Keratinocyte (primary cell): ENCODE data around the gene CCDC141. TPM values are rescaled to one million over a fixed set of nuclear protein-coding genes. Genes with fewer than 3 reads are reported as not detected.

Source experiments
- DNase-seq: peaks from one replicate; pipeline ENCODE4 v3.0.0-alpha.2; 2011; ENCODE audit warnings: low read depth, missing footprints, low spot score
- FAIRE-seq: peaks from 2 replicates; lab custom pipeline; 2011; peaks lifted over from hg19 to GRCh38; lab: Jason Lieb, UNC
- H2AFZ ChIP-seq: 2 replicates; pipeline ENCODE4 v1.6.0; 2012; ENCODE audit warnings: low read length, control low read depth, inconsistent platforms; ENCODE audit not compliant: control insufficient read depth
- H3K27ac ChIP-seq: 2 replicates; pipeline ENCODE4 v1.5.1; 2011; ENCODE audit warnings: low read length; ENCODE audit not compliant: control insufficient read depth, insufficient read depth
- H3K27me3 ChIP-seq: 3 replicates; pipeline ENCODE4 v1.6.0; 2011; ENCODE audit warnings: low read length; ENCODE audit not compliant: control insufficient read depth, insufficient read depth; ENCODE audit errors: extremely low read depth
- H3K36me3 ChIP-seq, 2 experiments: 2 replicates in 1 of 2; 3 replicates in 1 of 2; pipeline ENCODE4 v1.5.1; 2011; ENCODE audit warnings: low read length in 2 of 2, mild to moderate bottlenecking in 1 of 2; ENCODE audit not compliant: control insufficient read depth in 2 of 2, insufficient read depth in 2 of 2; ENCODE audit errors: extremely low read depth in 1 of 2
- H3K4me1 ChIP-seq: 3 replicates; pipeline ENCODE4 v1.5.1; 2011; ENCODE audit warnings: low read length; ENCODE audit not compliant: control insufficient read depth, insufficient read depth; ENCODE audit errors: extremely low read depth
- H3K4me2 ChIP-seq: 3 replicates; pipeline ENCODE4 v1.6.0; 2011; ENCODE audit warnings: low read depth, low read length; ENCODE audit not compliant: control insufficient read depth, insufficient read depth; ENCODE audit errors: extremely low read depth
- H3K4me3 ChIP-seq, 3 experiments: fragments of 200-600 bp in 1 of 3; sonication (generic) in 1 of 3; 2 replicates in 2 of 3; 3 replicates in 1 of 3; pipeline ENCODE4 v1.5.1; 2011 to 2016; ENCODE audit warnings: low read length in 3 of 3, mild to moderate bottlenecking in 3 of 3, control low read depth in 2 of 3, inconsistent platforms in 1 of 3, low read depth in 1 of 3, mixed read lengths in 1 of 3, mixed run types in 1 of 3, moderate library complexity in 1 of 3; ENCODE audit not compliant: control insufficient read depth in 2 of 3, insufficient read depth in 2 of 3; ENCODE audit errors: extremely low read depth in 1 of 3
- H3K79me2 ChIP-seq: 2 replicates; pipeline ENCODE4 v1.6.0; 2012; ENCODE audit warnings: low read length; ENCODE audit not compliant: control insufficient read depth, insufficient read depth
- H3K9ac ChIP-seq: 3 replicates; pipeline ENCODE4 v1.6.0; 2011; ENCODE audit warnings: low read length; ENCODE audit not compliant: control insufficient read depth, insufficient read depth; ENCODE audit errors: extremely low read depth
- H3K9me1 ChIP-seq: 3 replicates; pipeline ENCODE4 v1.6.0; 2011; ENCODE audit warnings: low read length; ENCODE audit not compliant: control insufficient read depth, insufficient read depth; ENCODE audit errors: extremely low read depth
- H3K9me3 ChIP-seq: 2 replicates; pipeline ENCODE4 v1.5.1; 2012; ENCODE audit warnings: low read depth, low read length; ENCODE audit not compliant: control insufficient read depth
- H4K20me1 ChIP-seq: 3 replicates; pipeline ENCODE4 v1.6.0; 2011; ENCODE audit warnings: low read length; ENCODE audit not compliant: control insufficient read depth, insufficient read depth; ENCODE audit errors: extremely low read depth
- CTCF ChIP-seq, 3 experiments: IDR thresholded peaks in 1 of 3; conservative IDR thresholded peaks in 1 of 3; optimal IDR thresholded peaks in 1 of 3; 2 replicates in 2 of 3; 3 replicates in 1 of 3; pipeline versions ENCODE3 to v1.5.1; 2011; ENCODE audit warnings: low read length in 3 of 3, mild to moderate bottlenecking in 3 of 3, moderate library complexity in 2 of 3, control low read depth in 1 of 3, inconsistent platforms in 1 of 3; ENCODE audit not compliant: insufficient read depth in 2 of 3; ENCODE audit errors: extremely low read depth in 1 of 3
- EZH2 ChIP-seq: IDR thresholded peaks from one replicate; pipeline ENCODE4 v1.6.1; 2012; ENCODE audit warnings: inconsistent platforms, mild to moderate bottlenecking, low read length, moderate library complexity
- dilution Hi-C: fragments of 300-500 bp; cut with MboI; formaldehyde crosslinking; loops from one replicate; pipeline ENCODE4 v1.7.0; 2020; ENCODE audit warnings: low sequenced_read_pairs; ENCODE audit not compliant: extremely low pct_ligation_motif_present
- polyA plus RNA-seq, 5 experiments: library from polyadenylated mRNA; depleted of rRNA in 3 of 5; stranded (reverse) in 3 of 5; stranded (forward) in 1 of 5; unstranded in 1 of 5; fragments of >200 nt; gene quantifications; 1 replicate in 1 of 5; 2 replicates in 3 of 5; 3 replicates in 1 of 5; pipeline versions ENCODE4 v1.2.1 to v1.2.3, GENCODE V29; 2011 to 2012; ENCODE audit warnings: missing spikeins in 2 of 5, low read depth in 1 of 5, low replicate concordance in 1 of 5

CCDC141 gene
- polyA plus RNA-seq, 1 donor (not counting 4 experiments of a cell fraction or from before 2014, with no cell fraction given), result not detected

DNA sequence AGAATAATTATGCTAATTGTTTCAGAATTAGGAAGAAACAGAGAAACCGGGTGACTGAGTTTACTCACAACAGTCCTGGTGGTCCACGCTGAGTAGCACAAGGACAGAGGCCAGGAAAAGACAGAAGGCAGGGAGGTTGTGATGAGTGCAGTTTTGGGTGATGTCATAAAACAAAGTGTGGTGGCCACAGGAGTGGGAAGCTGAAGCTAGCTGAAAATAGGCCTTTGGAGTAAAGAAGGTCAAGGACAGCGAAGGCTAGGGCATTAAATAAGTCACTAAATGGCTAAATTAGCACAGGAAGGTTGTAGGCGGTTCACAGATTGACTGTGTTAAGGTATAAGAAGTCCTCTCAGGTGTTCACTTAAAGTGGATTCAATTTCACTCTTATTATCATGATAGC, 121.9 kb downstream of the CCDC141 start:
- Histone ChIP-seq H4K20me1 (no peaks in the 10 kb centered on the region), H3K27ac (no peak overlapping the region), H3K9ac (no peak overlapping the region), H3K9me1 (no peaks in the 10 kb centered on the region), H3K4me1 (no peaks in the 10 kb centered on the region), H2AFZ (no peak overlapping the region), H3K36me3 (no peaks in the 10 kb centered on the region), H3K4me2 (no peak overlapping the region), H3K4me3 (no peak overlapping the region), H3K27me3 (no peaks in the 10 kb centered on the region), H3K79me2 (no peaks in the 10 kb centered on the region), H3K9me3 (no peaks in the 10 kb centered on the region)
- FAIRE-seq (no peak), DNase-seq (no peak)
- TF ChIP-seq CTCF (optimal IDR thresholded peaks at IDR 0.05 in 1 of 3, IDR thresholded peaks at IDR 0.05 in 1 of 3, conservative IDR thresholded peaks at IDR 0.05 in 1 of 3; ENCODE audit: extremely low read depth in 1 of 3, insufficient read depth in 2 of 3, low read length in 3 of 3) (no peak), EZH2 (no peak)
- dilution Hi-C loops, result no loop called here

- Histone ChIP-seq H2AFZ (no peak overlapping the region), H3K9me1 (no peaks in the 10 kb centered on the region), H3K4me3 (no peak overlapping the region), H3K4me1 (no peaks in the 10 kb centered on the region), H3K27ac (no peak overlapping the region), H3K4me2 (no peak overlapping the region), H4K20me1 (no peaks in the 10 kb centered on the region), H3K9me3 (no peaks in the 10 kb centered on the region), H3K9ac (no peak overlapping the region), H3K79me2 (no peaks in the 10 kb centered on the region), H3K36me3 (no peaks in the 10 kb centered on the region), H3K27me3 (no peaks in the 10 kb centered on the region)
- no peak for FAIRE-seq
- DNase-seq, result no peak
- dilution Hi-C loops, result no loop called here
- TF ChIP-seq EZH2 (no peak), CTCF (optimal IDR thresholded peaks at IDR 0.05 in 1 of 3, IDR thresholded peaks at IDR 0.05 in 1 of 3, conservative IDR thresholded peaks at IDR 0.05 in 1 of 3; ENCODE audit: extremely low read depth in 1 of 3, insufficient read depth in 2 of 3, low read length in 3 of 3) (no peak)
Measured at GRCh38 chr2:178927173-178927572, 122.8 kb downstream of the CCDC141 start.
